Prostate gland (tissue), 2 donors: ENCODE results near the gene NXN.

Source experiments
- CTCF ChIP-seq, 4 experiments: fragments of 200-600 bp in 2 of 4; fragments of 450-650 bp in 2 of 4; sonication (generic) in 2 of 4; IDR thresholded peaks; 1 replicate in 3 of 4; 2 replicates in 1 of 4; pipeline ENCODE4 v1.5.1; 2016 to 2019; ENCODE audit warnings: antibody characterized with exemption in 4 of 4, mild to moderate bottlenecking in 2 of 4, moderate library complexity in 2 of 4
- POLR2A ChIP-seq: fragments of 450-650 bp; IDR thresholded peaks from one replicate; pipeline ENCODE4 v1.6.1; 2016; ENCODE audit warnings: antibody characterized with exemption, mild to moderate bottlenecking

GRCh38 chr17:1018547-1018946 lies 39.0 kb upstream of the NXN start:
- TF ChIP-seq POLR2A: no peak
- no peak for TF ChIP-seq CTCF (IDR thresholded peaks at IDR 0.05)
